Tibial nerve (tissue), 4 donors: ENCODE measurements around the gene R3HCC1L.

Experiments used
- CTCF ChIP-seq, 5 experiments: fragments of 200-600 bp in 3 of 5; fragments of 450-650 bp in 2 of 5; sonication (generic) in 3 of 5; IDR thresholded peaks; one replicate each; pipeline ENCODE4 v1.5.1; 2016 to 2019; ENCODE audit warnings: antibody characterized with exemption in 5 of 5, mild to moderate bottlenecking in 3 of 5, moderate library complexity in 2 of 5
- EP300 ChIP-seq, 2 donors: sonication (generic); formaldehyde crosslinking; IDR thresholded peaks; one replicate each; pipeline ENCODE4 v1.6.1; 2017; ENCODE audit warnings: antibody characterized with exemption in 2 of 2, mild to moderate bottlenecking in 1 of 2
- POLR2A ChIP-seq, 2 donors: fragments of 450-650 bp; IDR thresholded peaks; one replicate each; pipeline ENCODE4 v1.6.1; 2017; ENCODE audit warnings: antibody characterized with exemption in 2 of 2, mild to moderate bottlenecking in 2 of 2, moderate library complexity in 2 of 2

- TF ChIP-seq CTCF (IDR thresholded peaks at IDR 0.05), result no peak
- TF ChIP-seq POLR2A (IDR thresholded peaks at IDR 0.05), result no peak
- no peak for TF ChIP-seq EP300 (IDR thresholded peaks at IDR 0.05)
These were observed 75.0 kb downstream of the R3HCC1L start for GRCh38 chr10:98209441-98209840.
